ENCODE measurements around the gene MEIS1.

The MEIS1 gene

DNA sequence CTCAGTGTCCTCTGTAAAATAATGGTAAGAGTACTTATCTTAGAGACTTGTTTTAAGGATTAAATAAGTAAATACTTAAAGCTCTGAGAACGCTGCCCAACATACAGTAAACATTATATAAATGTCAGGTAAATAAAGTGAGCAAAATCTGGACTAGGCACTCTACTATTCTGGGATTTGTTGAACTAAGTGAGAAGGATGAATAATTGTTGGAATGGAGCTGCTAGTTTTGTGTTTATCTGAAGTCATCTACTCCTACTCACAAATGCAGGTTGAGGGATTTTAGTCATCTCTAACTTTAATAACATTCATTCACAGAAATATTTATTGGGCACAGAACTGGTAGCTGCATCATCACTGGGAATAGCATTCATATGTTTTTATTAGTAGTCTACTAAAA is 103.4 kb downstream of the MEIS1 start:
- H3K9me3 ChIP-seq (ENCODE audit: control insufficient read depth, insufficient read depth, low read length) = no peaks in the 10 kb centered on the region
- H3K9ac ChIP-seq (ENCODE audit: low read depth, low read length) = no peak overlapping the region
- H3K4me1 ChIP-seq (ENCODE audit: control insufficient read depth, insufficient read depth, low read length) = peaks cover 19% of the 10 kb centered on the region
- H3K4me3 ChIP-seq (ENCODE audit: low read depth, low read length) = no peak overlapping the region
- H3K36me3 ChIP-seq (ENCODE audit: control insufficient read depth, insufficient read depth, low read length) = no peaks in the 10 kb centered on the region
- H3K27me3 ChIP-seq (ENCODE audit: control insufficient read depth, insufficient read depth, low read length) = no peaks in the 10 kb centered on the region

DNA sequence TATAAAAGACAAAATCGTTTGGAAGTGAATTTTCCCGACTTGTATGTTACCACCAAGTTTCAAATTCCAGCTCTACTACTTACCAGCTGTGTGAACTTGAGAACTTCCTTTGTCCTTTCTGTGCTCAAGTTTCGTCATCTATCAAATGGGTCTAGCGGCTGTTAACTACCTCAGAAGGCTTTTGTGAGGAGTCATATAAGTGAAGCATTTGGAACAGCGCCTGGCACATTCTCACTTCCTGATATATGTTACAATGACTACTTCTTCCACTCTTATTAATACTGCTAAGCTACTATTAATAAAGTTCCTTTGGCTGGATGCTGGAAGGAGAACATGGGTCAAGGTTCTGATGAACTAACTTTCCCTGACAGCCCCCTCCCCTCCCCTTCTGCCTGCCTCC is 104.5 kb downstream of the MEIS1 start:
- Histone ChIP-seq H3K9ac (ENCODE audit: low read depth, low read length) (no peak overlapping the region), H3K9me3 (ENCODE audit: control insufficient read depth, insufficient read depth, low read length) (no peaks in the 10 kb centered on the region), H3K4me3 (ENCODE audit: low read depth, low read length) (no peak overlapping the region), H3K4me1 (ENCODE audit: control insufficient read depth, insufficient read depth, low read length) (peaks cover 27% of the 10 kb centered on the region), H3K27me3 (ENCODE audit: control insufficient read depth, insufficient read depth, low read length) (no peaks in the 10 kb centered on the region), H3K36me3 (ENCODE audit: control insufficient read depth, insufficient read depth, low read length) (no peaks in the 10 kb centered on the region)

DNA sequence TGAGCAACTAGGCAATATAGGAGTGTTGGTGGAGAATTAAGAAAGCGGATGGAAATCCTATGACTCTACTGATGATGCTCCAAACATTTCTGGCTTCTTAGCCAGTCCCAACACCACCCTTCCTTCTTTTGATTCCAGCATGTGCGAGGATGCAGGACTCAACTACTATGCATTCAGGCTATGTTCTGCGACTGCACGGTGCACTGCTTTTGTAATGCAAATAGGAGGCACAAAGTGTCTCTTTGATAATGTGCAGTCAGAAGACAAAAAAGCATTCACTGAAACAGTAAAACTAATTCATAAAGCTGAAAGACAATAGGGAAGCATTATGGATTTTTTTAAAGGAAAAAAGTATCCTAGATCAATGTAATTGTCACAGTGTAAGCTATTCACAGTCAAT is 106.7 kb downstream of the MEIS1 start:
- no peaks in the 10 kb centered on the region for H3K27me3 ChIP-seq (ENCODE audit: control insufficient read depth, insufficient read depth, low read length)
- no peak overlapping the region for H3K9ac ChIP-seq (ENCODE audit: low read depth, low read length)
- peaks cover 23% of the 10 kb centered on the region for H3K4me1 ChIP-seq (ENCODE audit: control insufficient read depth, insufficient read depth, low read length)
- H3K9me3 ChIP-seq (ENCODE audit: control insufficient read depth, insufficient read depth, low read length) = no peaks in the 10 kb centered on the region
- no peaks in the 10 kb centered on the region for H3K36me3 ChIP-seq (ENCODE audit: control insufficient read depth, insufficient read depth, low read length)
- H3K4me3 ChIP-seq (ENCODE audit: low read depth, low read length) = no peak overlapping the region

DNA sequence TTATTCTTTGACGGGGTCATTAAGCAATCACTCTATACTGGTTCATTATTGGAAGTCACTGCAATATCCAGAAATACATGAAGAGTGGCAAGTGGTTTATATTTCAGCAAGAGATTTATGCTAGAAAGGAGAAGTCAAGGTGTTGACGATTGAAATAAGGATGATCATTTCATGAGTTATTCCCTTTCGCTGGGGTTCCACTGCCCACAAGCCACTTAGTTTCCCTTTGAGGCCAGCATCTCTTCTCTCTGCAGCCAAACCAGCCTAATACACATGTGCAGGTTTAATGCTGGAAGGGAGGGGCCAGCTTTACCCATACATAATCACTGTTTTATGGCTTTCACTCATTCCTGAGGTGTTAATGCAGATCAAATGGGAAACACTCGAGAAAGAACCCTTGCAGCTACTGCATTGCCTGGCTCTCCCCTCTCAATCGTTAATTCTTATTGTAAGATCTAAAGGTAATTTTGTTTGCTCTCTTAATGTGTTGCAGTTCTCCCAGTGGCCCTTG is 108.4 kb downstream of the MEIS1 start:
- no peaks in the 10 kb centered on the region for H3K36me3 ChIP-seq (ENCODE audit: control insufficient read depth, insufficient read depth, low read length)
- no peaks in the 10 kb centered on the region for H3K27me3 ChIP-seq (ENCODE audit: control insufficient read depth, insufficient read depth, low read length)
- H3K4me1 ChIP-seq (ENCODE audit: control insufficient read depth, insufficient read depth, low read length) = peaks cover 20% of the 10 kb centered on the region
- H3K4me3 ChIP-seq (ENCODE audit: low read depth, low read length) = no peak overlapping the region
- no peak overlapping the region for H3K9ac ChIP-seq (ENCODE audit: low read depth, low read length)
- no peaks in the 10 kb centered on the region for H3K9me3 ChIP-seq (ENCODE audit: control insufficient read depth, insufficient read depth, low read length)

DNA sequence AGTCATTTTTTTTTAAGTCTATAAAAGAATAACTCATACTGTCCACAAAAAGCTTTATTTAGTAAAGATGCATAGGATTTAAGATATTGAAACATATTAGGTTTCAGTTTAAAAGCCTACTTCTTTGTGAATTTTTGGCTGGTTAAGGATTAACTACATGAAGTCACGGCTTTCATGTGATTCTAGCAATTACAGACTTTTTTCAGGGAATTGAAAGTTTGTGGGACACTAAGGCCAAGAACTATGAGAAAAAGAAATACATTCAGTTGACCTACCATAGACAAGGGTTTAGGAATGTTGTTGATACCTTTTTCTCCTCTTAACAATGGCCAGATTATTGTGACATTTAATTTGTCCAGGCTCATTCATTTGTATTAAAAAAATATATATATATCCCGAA is 109.3 kb downstream of the MEIS1 start:
- Histone ChIP-seq H3K27me3 (ENCODE audit: control insufficient read depth, insufficient read depth, low read length) (no peaks in the 10 kb centered on the region), H3K4me3 (ENCODE audit: low read depth, low read length) (no peak overlapping the region), H3K9ac (ENCODE audit: low read depth, low read length) (no peak overlapping the region), H3K36me3 (ENCODE audit: control insufficient read depth, insufficient read depth, low read length) (no peaks in the 10 kb centered on the region), H3K9me3 (ENCODE audit: control insufficient read depth, insufficient read depth, low read length) (no peaks in the 10 kb centered on the region), H3K4me1 (ENCODE audit: control insufficient read depth, insufficient read depth, low read length) (peaks cover 20% of the 10 kb centered on the region)

DNA sequence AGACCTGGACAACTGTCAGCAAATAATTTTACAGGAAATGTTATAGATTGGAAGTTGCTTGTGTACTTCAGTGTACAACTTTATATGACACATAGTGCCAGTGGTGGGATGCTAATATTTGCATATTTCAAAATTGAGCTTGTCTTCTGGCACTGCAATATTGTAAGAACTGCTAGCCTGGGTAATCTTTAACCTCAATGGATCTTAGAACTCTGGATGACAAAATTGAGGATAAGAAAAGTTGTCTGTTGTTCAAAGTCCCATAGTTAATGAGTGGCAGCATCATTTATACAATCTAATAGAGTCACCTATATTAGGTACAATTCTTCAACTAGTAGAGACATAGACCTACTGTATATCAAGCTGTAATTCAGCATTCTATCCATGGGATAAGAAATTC is 110.3 kb downstream of the MEIS1 start:
- Histone ChIP-seq H3K27me3 (ENCODE audit: control insufficient read depth, insufficient read depth, low read length) (no peaks in the 10 kb centered on the region), H3K9ac (ENCODE audit: low read depth, low read length) (no peak overlapping the region), H3K9me3 (ENCODE audit: control insufficient read depth, insufficient read depth, low read length) (no peaks in the 10 kb centered on the region), H3K36me3 (ENCODE audit: control insufficient read depth, insufficient read depth, low read length) (no peaks in the 10 kb centered on the region), H3K4me3 (ENCODE audit: low read depth, low read length) (no peak overlapping the region), H3K4me1 (ENCODE audit: control insufficient read depth, insufficient read depth, low read length) (peaks cover 20% of the 10 kb centered on the region)

DNA sequence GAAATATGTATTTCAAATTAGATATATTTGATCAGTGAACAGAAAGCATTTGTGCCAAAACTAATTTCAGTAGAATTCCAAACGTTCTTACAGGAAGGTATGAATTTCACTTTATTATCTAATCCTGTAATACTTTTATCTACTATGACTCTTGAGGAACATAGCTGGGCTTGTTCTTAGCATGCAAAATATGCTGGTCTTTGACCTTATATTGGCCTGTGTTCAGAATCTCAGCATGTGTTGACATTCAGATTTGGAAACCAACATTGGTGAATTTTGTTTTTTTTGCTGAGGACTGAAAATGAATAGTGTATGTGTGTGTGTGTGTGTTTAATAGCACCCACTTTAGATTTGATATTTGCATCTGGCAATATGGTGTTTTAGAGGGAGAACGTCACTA is 112.2 kb downstream of the MEIS1 start:
- Histone ChIP-seq H3K4me1 (ENCODE audit: control insufficient read depth, insufficient read depth, low read length) (peaks cover 18% of the 10 kb centered on the region), H3K4me3 (ENCODE audit: low read depth, low read length) (no peak overlapping the region), H3K36me3 (ENCODE audit: control insufficient read depth, insufficient read depth, low read length) (no peaks in the 10 kb centered on the region), H3K9ac (ENCODE audit: low read depth, low read length) (no peak overlapping the region), H3K27me3 (ENCODE audit: control insufficient read depth, insufficient read depth, low read length) (no peaks in the 10 kb centered on the region), H3K9me3 (ENCODE audit: control insufficient read depth, insufficient read depth, low read length) (no peaks in the 10 kb centered on the region)

DNA sequence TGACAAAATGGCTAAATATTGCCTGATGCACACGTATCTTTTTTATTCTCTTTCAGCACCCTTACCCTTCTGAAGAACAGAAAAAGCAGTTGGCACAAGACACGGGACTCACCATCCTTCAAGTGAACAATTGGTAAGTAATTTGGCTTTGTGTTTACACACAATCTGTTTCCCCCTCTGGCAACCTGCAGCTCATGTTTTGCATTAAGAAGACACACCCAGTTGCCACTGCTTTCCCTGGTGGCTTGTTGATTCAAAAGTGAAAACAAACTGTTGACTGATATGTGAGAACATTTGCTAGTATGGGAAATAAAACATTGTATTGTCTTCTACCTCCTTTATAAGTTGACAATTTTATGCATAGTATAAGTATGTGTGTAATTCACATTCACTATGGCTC is 113.0 kb downstream of the MEIS1 start:
- Histone ChIP-seq H3K4me1 (ENCODE audit: control insufficient read depth, insufficient read depth, low read length) (peaks cover 15% of the 10 kb centered on the region), H3K4me3 (ENCODE audit: low read depth, low read length) (no peak overlapping the region), H3K27me3 (ENCODE audit: control insufficient read depth, insufficient read depth, low read length) (no peaks in the 10 kb centered on the region), H3K9me3 (ENCODE audit: control insufficient read depth, insufficient read depth, low read length) (no peaks in the 10 kb centered on the region), H3K36me3 (ENCODE audit: control insufficient read depth, insufficient read depth, low read length) (no peaks in the 10 kb centered on the region), H3K9ac (ENCODE audit: low read depth, low read length) (no peak overlapping the region)

DNA sequence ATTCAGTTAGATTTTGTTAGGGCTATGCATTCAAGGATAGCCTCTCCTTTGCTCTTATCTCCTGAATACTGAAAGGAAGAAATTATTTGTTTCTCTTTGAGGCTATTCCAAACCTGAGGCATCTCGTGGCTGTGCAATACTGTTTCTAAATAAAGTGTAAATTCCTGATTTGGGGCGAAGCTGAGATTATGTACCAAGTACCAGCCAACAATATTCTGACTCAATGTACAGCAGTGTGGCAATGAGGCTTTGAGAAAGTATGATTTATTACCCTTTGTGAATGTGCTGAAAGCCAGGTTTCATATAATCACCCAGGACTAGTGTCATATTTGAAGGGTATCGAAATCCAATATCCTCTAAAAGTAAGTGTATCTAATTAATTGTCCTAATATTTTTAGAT is 113.5 kb downstream of the MEIS1 start:
- Histone ChIP-seq H3K4me1 (ENCODE audit: control insufficient read depth, insufficient read depth, low read length) (peaks cover 10% of the 10 kb centered on the region), H3K9ac (ENCODE audit: low read depth, low read length) (no peak overlapping the region), H3K9me3 (ENCODE audit: control insufficient read depth, insufficient read depth, low read length) (no peaks in the 10 kb centered on the region), H3K27me3 (ENCODE audit: control insufficient read depth, insufficient read depth, low read length) (no peaks in the 10 kb centered on the region), H3K4me3 (ENCODE audit: low read depth, low read length) (no peak overlapping the region), H3K36me3 (ENCODE audit: control insufficient read depth, insufficient read depth, low read length) (no peaks in the 10 kb centered on the region)

DNA sequence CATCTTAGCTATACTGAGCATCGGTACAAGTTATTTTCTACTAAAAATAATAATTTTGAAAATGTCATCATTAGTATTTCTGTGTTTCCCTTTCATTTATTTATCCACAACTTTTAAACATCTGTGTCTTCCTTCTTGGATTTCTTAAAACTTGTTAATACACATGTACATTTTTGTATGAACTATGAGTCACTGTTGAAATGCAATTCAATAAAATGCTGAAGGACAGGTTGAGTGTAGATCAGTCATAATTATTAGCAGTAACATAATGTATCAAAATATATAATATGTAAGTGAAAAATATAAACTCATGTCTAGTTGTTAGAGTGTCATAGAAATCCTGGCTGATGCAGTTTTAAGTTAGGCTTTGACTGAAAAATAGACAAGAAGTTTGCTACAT is 115.9 kb downstream of the MEIS1 start:
- H3K36me3 ChIP-seq (ENCODE audit: control insufficient read depth, insufficient read depth, low read length) = no peaks in the 10 kb centered on the region
- H3K4me3 ChIP-seq (ENCODE audit: low read depth, low read length) = no peak overlapping the region

DNA sequence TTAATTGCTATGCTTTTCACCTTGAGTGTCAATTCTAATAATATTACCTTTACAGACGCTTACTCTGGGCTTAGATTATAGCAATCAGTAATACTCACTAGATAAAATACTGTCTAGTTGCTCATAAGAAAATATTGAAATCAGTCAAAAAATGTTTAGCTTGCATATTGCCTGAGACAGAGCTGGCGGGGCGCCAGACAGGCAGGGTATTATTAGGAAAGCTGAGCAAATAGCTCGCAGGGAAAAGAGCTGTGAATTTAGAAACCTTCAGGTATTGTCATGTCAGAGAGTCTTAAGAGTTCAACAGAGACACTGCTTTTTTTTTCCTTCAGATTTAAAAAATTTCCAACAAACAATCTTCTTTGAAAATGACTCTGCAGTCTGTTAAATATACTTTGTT is 118.4 kb downstream of the MEIS1 start:
- H3K4me3 ChIP-seq (ENCODE audit: low read depth, low read length) = no peak overlapping the region
- no peaks in the 10 kb centered on the region for H3K9me3 ChIP-seq (ENCODE audit: control insufficient read depth, insufficient read depth, low read length)
- H3K36me3 ChIP-seq (ENCODE audit: control insufficient read depth, insufficient read depth, low read length) = no peaks in the 10 kb centered on the region
- H3K9ac ChIP-seq (ENCODE audit: low read depth, low read length) = no peak overlapping the region
- no peaks in the 10 kb centered on the region for H3K4me1 ChIP-seq (ENCODE audit: control insufficient read depth, insufficient read depth, low read length)
- H3K27me3 ChIP-seq (ENCODE audit: control insufficient read depth, insufficient read depth, low read length) = peaks cover 6% of the 10 kb centered on the region

More for the DNA sequence above, 115.9 kb downstream of the MEIS1 start:
- H3K27me3 ChIP-seq (ENCODE audit: control insufficient read depth, insufficient read depth, low read length) = peaks cover 6% of the 10 kb centered on the region
- H3K9me3 ChIP-seq (ENCODE audit: control insufficient read depth, insufficient read depth, low read length) = no peaks in the 10 kb centered on the region
- no peak overlapping the region for H3K9ac ChIP-seq (ENCODE audit: low read depth, low read length)
- peaks cover 2% of the 10 kb centered on the region for H3K4me1 ChIP-seq (ENCODE audit: control insufficient read depth, insufficient read depth, low read length)

DNA sequence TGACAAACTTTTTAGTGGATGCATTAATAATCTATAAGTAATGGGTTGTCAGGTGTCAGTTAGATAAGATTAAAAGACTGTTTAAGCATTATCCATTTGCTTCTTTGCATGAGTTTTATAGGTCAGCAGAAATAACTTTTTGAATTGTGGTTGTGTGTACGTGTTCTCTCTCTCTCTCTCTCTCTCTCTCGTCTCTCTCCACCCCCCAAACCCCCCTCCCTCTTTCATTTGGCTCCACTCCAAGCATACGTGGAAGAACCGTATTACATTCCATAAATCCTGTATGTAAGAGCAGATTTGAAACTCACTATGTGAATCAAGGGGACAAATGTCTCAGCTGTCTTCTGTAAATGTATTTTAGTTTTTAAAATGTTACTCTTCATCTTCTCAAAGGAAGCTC is 120.2 kb downstream of the MEIS1 start:
- Histone ChIP-seq H3K4me1 (ENCODE audit: control insufficient read depth, insufficient read depth, low read length) (no peaks in the 10 kb centered on the region), H3K27me3 (ENCODE audit: control insufficient read depth, insufficient read depth, low read length) (peaks cover 6% of the 10 kb centered on the region), H3K9ac (ENCODE audit: low read depth, low read length) (no peak overlapping the region), H3K9me3 (ENCODE audit: control insufficient read depth, insufficient read depth, low read length) (no peaks in the 10 kb centered on the region), H3K36me3 (ENCODE audit: control insufficient read depth, insufficient read depth, low read length) (no peaks in the 10 kb centered on the region), H3K4me3 (ENCODE audit: low read depth, low read length) (no peak overlapping the region)

Measured in iPS-15b (cell line).